Thyroid gland (tissue), 4 donors: ENCODE results near the gene CELF4. TPM values are rescaled to one million over a fixed set of nuclear protein-coding genes. Genes with fewer than 3 reads are reported as not detected.

Experiments
- DNase-seq, 2 donors: peaks; one replicate each; pipeline ENCODE4 v3.0.0-alpha.2; 2019
- H3K27ac ChIP-seq, 3 donors: fragments of 200-600 bp; sonication (generic); 1 replicate in 2 of 3; 2 replicates in 1 of 3; pipeline ENCODE4 v1.5.1; 2016 to 2019; ENCODE audit warnings: mild to moderate bottlenecking in 1 of 3, moderate library complexity in 1 of 3
- H3K27me3 ChIP-seq: fragments of 200-600 bp; sonication (generic); one replicate; pipeline ENCODE4 v1.5.1; 2019
- H3K36me3 ChIP-seq, 2 donors: fragments of 200-600 bp; sonication (generic); one replicate each; pipeline ENCODE4 v1.5.1; 2016 to 2019
- H3K4me1 ChIP-seq, 2 donors: fragments of 200-600 bp; sonication (generic); one replicate each; pipeline ENCODE4 v1.5.1; 2017 to 2019
- H3K4me3 ChIP-seq, 3 donors: fragments of 200-600 bp; sonication (generic); replicated peaks in 1 of 3; 1 replicate in 2 of 3; 2 replicates in 1 of 3; pipeline ENCODE4 v1.5.1; 2016; ENCODE audit warnings: mild to moderate bottlenecking in 1 of 3
- H3K9me3 ChIP-seq: fragments of 200-600 bp; sonication (generic); one replicate; pipeline ENCODE4 v1.5.1; 2017
- CTCF ChIP-seq, 6 experiments: fragments of 200-600 bp in 3 of 6; fragments of 450-650 bp in 3 of 6; sonication (generic) in 3 of 6; IDR thresholded peaks; one replicate each; pipeline ENCODE4 v1.5.1; 2016 to 2019; ENCODE audit warnings: antibody characterized with exemption in 6 of 6, mild to moderate bottlenecking in 2 of 6, inconsistent platforms in 1 of 6, moderate library complexity in 1 of 6
- POLR2A ChIP-seq, 2 donors: fragments of 450-650 bp; IDR thresholded peaks; one replicate each; pipeline ENCODE4 v1.6.1; 2017; ENCODE audit warnings: antibody characterized with exemption in 2 of 2, mild to moderate bottlenecking in 2 of 2, moderate library complexity in 1 of 2
- WGBS, 2 donors: methylation state at CpG; one replicate each; pipeline ENCODE4 v1.1.5; 2017; 5-methylcytosine and 5-hydroxymethylcytosine counted together
- intact Hi-C: fragments of 100-400 bp; cut with DNase I; formaldehyde crosslinking; loops from one replicate; pipeline ENCODE4 v1.15.1; 2023
- total RNA-seq, 4 donors: library from RNA; depleted of rRNA; stranded (reverse); fragments of >200 nt; gene quantifications; one replicate each; pipeline ENCODE4 v1.2.3, GENCODE V29; 2016

CELF4 gene
- total RNA-seq, 4 donors from 2014 or later: 4.3 TPM; not detected in 3

GRCh38 chr18:37607281-37607680 lies 41.7 kb upstream of the CELF4 start:
- Histone ChIP-seq H3K27me3 (no peaks in the 10 kb centered on the region), H3K36me3 (no peaks in the 10 kb centered on the region), H3K27ac (no peak overlapping the region), H3K4me3 (no peak overlapping the region), H3K9me3 (no peaks in the 10 kb centered on the region), H3K4me1 (no peaks in the 10 kb centered on the region)
- DNase-seq: no peak
- intact Hi-C loops: no loop called here
- 85 to 89% methylated on average over 11 of the region's 11 CpGs for WGBS, 2 donors
- TF ChIP-seq POLR2A (IDR thresholded peaks at IDR 0.05): no peak

- Histone ChIP-seq H3K9me3 (no peaks in the 10 kb centered on the region), H3K27ac (no peak overlapping the region), H3K4me1 (no peaks in the 10 kb centered on the region), H3K4me3 (no peak overlapping the region), H3K27me3 (no peaks in the 10 kb centered on the region), H3K36me3 (no peaks in the 10 kb centered on the region)
- 80 to 89% methylated on average over 4 of the region's 4 CpGs for WGBS, 2 donors
- intact Hi-C loops: no loop called here
- DNase-seq: no peak
- TF ChIP-seq CTCF (IDR thresholded peaks at IDR 0.05) (no peak), POLR2A (IDR thresholded peaks at IDR 0.05) (no peak)
Measured at GRCh38 chr18:37604032-37604431, 38.4 kb upstream of the CELF4 start.

GRCh38 chr18:37598966-37599896 lies 33.6 kb upstream of the CELF4 start:
- H3K4me3 ChIP-seq: no peak overlapping the region
- no peak for DNase-seq
- H3K9me3 ChIP-seq: no peaks in the 10 kb centered on the region
- H3K4me1 ChIP-seq: no peaks in the 10 kb centered on the region
- intact Hi-C loops: no loop called here
- TF ChIP-seq POLR2A (IDR thresholded peaks at IDR 0.05) (no peak), CTCF (IDR thresholded peaks at IDR 0.05) (no peak)
- H3K27me3 ChIP-seq: no peaks in the 10 kb centered on the region
- no peaks in the 10 kb centered on the region for H3K36me3 ChIP-seq
- H3K27ac ChIP-seq: no peak overlapping the region
- WGBS, 2 donors: 62 to 64% methylated on average over 18 to 19 of the region's 19 CpGs

- Histone ChIP-seq H3K9me3 (no peaks in the 10 kb centered on the region), H3K27me3 (no peaks in the 10 kb centered on the region)
- WGBS, 2 donors: 84 to 89% methylated on average over 5 of the region's 5 CpGs
Measured at GRCh38 chr18:37598396-37598795, 32.8 kb upstream of the CELF4 start.

GRCh38 chr18:37590346-37590745 lies 24.7 kb upstream of the CELF4 start:
- TF ChIP-seq CTCF (IDR thresholded peaks at IDR 0.05) (no peak), POLR2A (IDR thresholded peaks at IDR 0.05) (no peak)
- intact Hi-C loops: no loop called here
- Histone ChIP-seq H3K9me3 (no peaks in the 10 kb centered on the region), H3K27me3 (no peaks in the 10 kb centered on the region), H3K4me3 (no peak overlapping the region), H3K36me3 (no peaks in the 10 kb centered on the region), H3K4me1 (no peaks in the 10 kb centered on the region), H3K27ac (no peak overlapping the region)
- no peak for DNase-seq
- WGBS, 2 donors: 83 to 89% methylated on average over 1 of the region's 1 CpG

More at GRCh38 chr18:37598396-37598795, 32.8 kb upstream of the CELF4 start:
- DNase-seq: no peak
- intact Hi-C loops: no loop called here
- Histone ChIP-seq H3K4me3 (no peak overlapping the region), H3K27ac (no peak overlapping the region), H3K36me3 (no peaks in the 10 kb centered on the region), H3K4me1 (no peaks in the 10 kb centered on the region)
- TF ChIP-seq CTCF (IDR thresholded peaks at IDR 0.05) (no peak), POLR2A (IDR thresholded peaks at IDR 0.05) (no peak)
